T-helper 17 cell (primary cell): Measurements from ENCODE around the gene VTN. TPM values are rescaled to one million over a fixed set of nuclear protein-coding genes. Genes with fewer than 3 reads are reported as not detected.
A peak's percentile ranks its signal among the peaks of the same experiment; 100 is the strongest.

Experiments
- ATAC-seq: fragments of 150-1000 bp; cut with Tn5 transposase; 2 replicates; pipeline ENCODE4 v1.10.0; 2021; ENCODE audit warnings: mild to moderate bottlenecking, moderate library complexity
- DNase-seq, 3 donors: peaks; one replicate each; pipeline versions ENCODE4 v3.0.0 to v3.0.0-alpha.2; 2020 to 2021
- H3K9me3 ChIP-seq: one replicate; pipeline ENCODE4 v1.7.0; 2013; ENCODE audit warnings: low read length, mild to moderate bottlenecking; ENCODE audit not compliant: control insufficient read depth, poor library complexity, severe bottlenecking
- H3K27ac Mint-ChIP-seq: one replicate; pipeline ENCODE4 v1.8.0; 2022; ENCODE audit warnings: mild to moderate bottlenecking, moderate library complexity, mixed read lengths
- H3K27me3 Mint-ChIP-seq: one replicate; pipeline ENCODE4 v1.8.0; 2022; ENCODE audit warnings: mixed read lengths
- H3K36me3 Mint-ChIP-seq: one replicate; pipeline ENCODE4 v1.8.0; 2022; ENCODE audit warnings: low read depth, mixed read lengths
- H3K4me1 Mint-ChIP-seq: one replicate; pipeline ENCODE4 v1.8.0; 2022; ENCODE audit warnings: mild to moderate bottlenecking, mixed read lengths
- H3K4me3 Mint-ChIP-seq: one replicate; pipeline ENCODE4 v1.8.0; 2022; ENCODE audit warnings: mild to moderate bottlenecking, moderate library complexity, mixed read lengths
- total RNA-seq, 4 donors: library from RNA in 2 of 4; stranded (reverse) in 2 of 4; gene quantifications; one replicate each; pipeline ENCODE4 v1.2.3 and lab custom pipeline; 2022 to 2026

The VTN gene
- total RNA-seq, 2 donors from 2014 or later: 0.90 TPM; not detected in 1

GRCh38 chr17:28390563-28390962, 20.5 kb upstream of the VTN start:
- H3K36me3 Mint-ChIP-seq: peaks cover 11% of the 10 kb centered on the region
- DNase-seq: no peak
- no peak for ATAC-seq
- H3K4me3 Mint-ChIP-seq: no peak overlapping the region
- H3K4me1 Mint-ChIP-seq: peaks cover 13% of the 10 kb centered on the region
- no peaks in the 10 kb centered on the region for H3K9me3 ChIP-seq
- H3K27me3 Mint-ChIP-seq: no peaks in the 10 kb centered on the region
- no peak overlapping the region for H3K27ac Mint-ChIP-seq

- H3K36me3 Mint-ChIP-seq: peaks cover 11% of the 10 kb centered on the region
Observed at GRCh38 chr17:28390141-28390540, 20.0 kb upstream of the VTN start.

GRCh38 chr17:28388106-28388505, 18.0 kb upstream of the VTN start:
- Mint-ChIP-seq H3K27ac (no peak overlapping the region), H3K27me3 (no peaks in the 10 kb centered on the region), H3K4me1 (peaks cover 19% of the 10 kb centered on the region), H3K4me3 (no peak overlapping the region), H3K36me3 (peaks cover 8% of the 10 kb centered on the region)
- no peaks in the 10 kb centered on the region for H3K9me3 ChIP-seq
- no peak for DNase-seq
- no peak for ATAC-seq

More at GRCh38 chr17:28390141-28390540, 20.0 kb upstream of the VTN start:
- Mint-ChIP-seq H3K4me3 (no peak overlapping the region), H3K27ac (no peak overlapping the region), H3K4me1 (peaks cover 17% of the 10 kb centered on the region), H3K27me3 (no peaks in the 10 kb centered on the region)
- no peak for DNase-seq
- H3K9me3 ChIP-seq: no peaks in the 10 kb centered on the region
- ATAC-seq: no peak

DNA sequence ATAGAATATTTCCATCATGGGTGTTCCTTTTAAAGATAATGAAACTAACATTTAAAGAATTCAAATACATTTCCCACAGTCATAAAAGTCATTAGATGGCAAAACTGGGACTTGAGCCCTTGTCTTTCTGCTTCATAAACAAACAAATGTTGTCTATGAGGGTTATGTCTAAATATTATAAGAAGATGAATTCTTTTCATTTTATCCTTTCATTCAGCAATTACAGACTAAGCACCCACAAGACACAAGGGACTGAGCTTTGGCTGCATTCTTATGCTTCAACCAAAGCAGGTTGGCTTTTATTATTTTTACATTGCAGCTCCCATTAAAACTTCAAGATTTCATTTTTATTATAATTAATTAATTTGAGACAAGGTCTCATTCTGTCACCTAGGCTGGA, 16.3 kb upstream of the VTN start:
- H3K4me3 Mint-ChIP-seq: no peak overlapping the region
- H3K27me3 Mint-ChIP-seq: no peaks in the 10 kb centered on the region
- no peak for DNase-seq
- peaks cover 21% of the 10 kb centered on the region for H3K4me1 Mint-ChIP-seq
- H3K27ac Mint-ChIP-seq: no peak overlapping the region
- no peak for ATAC-seq
- no peaks in the 10 kb centered on the region for H3K9me3 ChIP-seq
- H3K36me3 Mint-ChIP-seq: peaks cover 8% of the 10 kb centered on the region

- peaks cover 23% of the 10 kb centered on the region for H3K4me1 Mint-ChIP-seq
- H3K27me3 Mint-ChIP-seq: no peaks in the 10 kb centered on the region
- peak overlapping the region; percentile 91 for H3K27ac Mint-ChIP-seq
- ATAC-seq (peak; percentile 4), DNase-seq (no peak)
- peaks cover 6% of the 10 kb centered on the region for H3K36me3 Mint-ChIP-seq
- H3K9me3 ChIP-seq: no peaks in the 10 kb centered on the region
- peak overlapping the region; percentile 94 for H3K4me3 Mint-ChIP-seq
Observed at GRCh38 chr17:28385406-28385805, 15.3 kb upstream of the VTN start.

- ATAC-seq (peak; percentile 14), DNase-seq (no peak)
- Mint-ChIP-seq H3K4me3 (peak overlapping the region; percentile 94), H3K36me3 (peaks cover 5% of the 10 kb centered on the region), H3K27ac (peak overlapping the region; percentile 91), H3K27me3 (no peaks in the 10 kb centered on the region), H3K4me1 (peaks cover 23% of the 10 kb centered on the region)
- H3K9me3 ChIP-seq: no peaks in the 10 kb centered on the region
Observed at GRCh38 chr17:28385037-28385400, 14.9 kb upstream of the VTN start.

GRCh38 chr17:28384281-28385036, 14.4 kb upstream of the VTN start:
- ATAC-seq (peak; percentile 94), DNase-seq (peak in 2 of 3 donors; percentile 46)
- Mint-ChIP-seq H3K4me3 (peak overlapping the region; percentile 94), H3K27ac (peak overlapping the region; percentile 91), H3K4me1 (peaks cover 22% of the 10 kb centered on the region), H3K36me3 (peaks cover 2% of the 10 kb centered on the region), H3K27me3 (no peaks in the 10 kb centered on the region)
- no peaks in the 10 kb centered on the region for H3K9me3 ChIP-seq

DNA sequence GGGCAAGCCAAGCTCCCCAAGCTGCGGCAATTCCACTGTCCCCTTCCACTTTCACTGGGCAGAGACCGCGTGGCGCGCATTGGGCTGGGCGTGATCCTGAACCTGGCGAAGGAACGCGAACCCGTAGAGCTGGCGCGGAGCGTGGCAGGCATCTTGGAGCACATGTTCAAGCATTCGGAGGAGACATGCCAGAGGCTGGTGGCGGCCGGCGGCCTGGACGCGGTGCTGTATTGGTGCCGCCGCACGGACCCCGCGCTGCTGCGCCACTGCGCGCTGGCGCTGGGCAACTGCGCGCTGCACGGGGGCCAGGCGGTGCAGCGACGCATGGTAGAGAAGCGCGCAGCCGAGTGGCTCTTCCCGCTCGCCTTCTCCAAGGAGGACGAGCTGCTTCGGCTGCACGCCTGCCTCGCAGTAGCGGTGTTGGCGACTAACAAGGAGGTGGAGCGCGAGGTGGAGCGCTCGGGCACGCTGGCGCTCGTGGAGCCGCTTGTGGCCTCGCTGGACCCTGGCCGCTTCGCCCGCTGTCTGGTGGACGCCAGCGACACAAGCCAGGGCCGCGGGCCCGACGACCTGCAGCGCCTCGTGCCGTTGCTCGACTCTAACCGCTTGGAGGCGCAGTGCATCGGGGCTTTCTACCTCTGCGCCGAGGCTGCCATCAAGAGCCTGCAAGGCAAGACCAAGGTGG, 11.2 kb upstream of the VTN start:
- H3K9me3 ChIP-seq: no peaks in the 10 kb centered on the region
- ATAC-seq: no peak
- Mint-ChIP-seq H3K27ac (no peak overlapping the region), H3K27me3 (no peaks in the 10 kb centered on the region), H3K4me1 (peaks cover 29% of the 10 kb centered on the region), H3K4me3 (no peak overlapping the region), H3K36me3 (peaks cover 7% of the 10 kb centered on the region)
- DNase-seq: no peak

GRCh38 chr17:28379814-28380801, 10.0 kb upstream of the VTN start:
- ATAC-seq: no peak
- peaks cover 7% of the 10 kb centered on the region for H3K36me3 Mint-ChIP-seq
- no peak for DNase-seq
- peaks cover 23% of the 10 kb centered on the region for H3K4me1 Mint-ChIP-seq
- no peak overlapping the region for H3K4me3 Mint-ChIP-seq
- H3K27ac Mint-ChIP-seq: no peak overlapping the region
- H3K27me3 Mint-ChIP-seq: no peaks in the 10 kb centered on the region
- H3K9me3 ChIP-seq: no peaks in the 10 kb centered on the region

GRCh38 chr17:28372945-28373274, 2.8 kb upstream of the VTN start:
- ATAC-seq (no peak), DNase-seq (no peak)
- H3K4me1 Mint-ChIP-seq: peaks cover 13% of the 10 kb centered on the region
- no peaks in the 10 kb centered on the region for H3K27me3 Mint-ChIP-seq
- no peaks in the 10 kb centered on the region for H3K9me3 ChIP-seq
- H3K27ac Mint-ChIP-seq: peak overlapping the region; percentile 60
- peak overlapping the region; percentile 97 for H3K4me3 Mint-ChIP-seq
- no peaks in the 10 kb centered on the region for H3K36me3 Mint-ChIP-seq

GRCh38 chr17:28372203-28372944, 2.3 kb upstream of the VTN start:
- Mint-ChIP-seq H3K4me3 (peak overlapping the region; percentile 97), H3K27me3 (no peaks in the 10 kb centered on the region), H3K4me1 (peaks cover 13% of the 10 kb centered on the region), H3K36me3 (no peaks in the 10 kb centered on the region), H3K27ac (peak overlapping the region; percentile 60)
- ATAC-seq (no peak), DNase-seq (no peak)
- H3K9me3 ChIP-seq: no peaks in the 10 kb centered on the region

GRCh38 chr17:28371245-28372202, 1.4 kb upstream of the VTN start, which contains the start of gene SARM1:
SARM1 (plus strand) TSS chr17:28371694; CDS start chr17:28372033, 339 bp downstream.
- Mint-ChIP-seq H3K4me1 (peaks cover 13% of the 10 kb centered on the region), H3K36me3 (no peaks in the 10 kb centered on the region), H3K27me3 (no peaks in the 10 kb centered on the region), H3K27ac (peak within 1 kb of the TSS; percentile 85), H3K4me3 (peak within 1 kb of the TSS; percentile 97)
- DNase-seq: peak; percentile 63 to 81 (median 73)
- H3K9me3 ChIP-seq: no peaks in the 10 kb centered on the region
- ATAC-seq: peak; percentile 89
